Right ventricle myocardium inferior (tissue), 1 donor: ENCODE results near the gene TMEM213. TPM values are rescaled to one million over a fixed set of nuclear protein-coding genes. Genes with fewer than 3 reads are reported as not detected.
A peak's percentile ranks its signal among the peaks of the same experiment; 100 is the strongest.

Experiments used
- ATAC-seq: fragments of 200-7000 bp; cut with Tn5 transposase; one replicate; pipeline ENCODE4 v1.9.1; 2020; ENCODE audit warnings: mild to moderate bottlenecking, moderate library complexity
- DNase-seq: peaks from one replicate; pipeline ENCODE4 v3.0.0; 2021; ENCODE audit errors: missing footprints
- intact Hi-C: fragments of 100-400 bp; cut with DNase I; formaldehyde crosslinking; loops from one replicate; pipeline ENCODE4 v1.11.0; 2022
- total RNA-seq: library from RNA; stranded (reverse); fragmentation: NEBNext Ultra II Directional; extraction: Animal tissue kit (Norgen Biotek cat#: 25700); gene quantifications from one replicate; pipeline ENCODE4 v1.2.1, GENCODE V29; 2021
- donor health status: DM: no; HTN: yes; CAD: no; lungs with severe emphysema.

TMEM213 gene
- total RNA-seq, 1 donor from 2014 or later, result not detected

DNA sequence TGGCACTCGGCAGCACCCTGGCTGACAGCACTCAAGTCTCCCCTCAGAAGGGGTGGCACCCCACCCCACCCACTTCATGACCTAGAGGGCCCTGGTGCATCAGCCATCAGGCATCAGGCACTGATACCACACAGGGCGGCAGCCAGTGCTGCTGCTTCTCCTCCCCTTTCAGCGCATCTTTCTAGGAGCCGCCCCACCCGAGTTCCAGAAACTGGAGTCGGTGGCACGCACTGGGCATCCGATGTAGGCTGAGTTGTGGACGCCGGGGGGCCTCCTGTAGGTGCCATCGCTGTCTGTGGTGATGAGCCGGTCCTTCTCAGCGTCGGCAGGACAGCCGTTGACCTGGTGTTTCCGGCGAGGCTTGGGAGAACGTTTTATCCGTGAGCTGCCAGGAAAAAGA lies 70.0 kb downstream of the TMEM213 start:
- ATAC-seq (no peak), DNase-seq (no peak)
- intact Hi-C loops, result no loop called here

- intact Hi-C loops, result no loop called here
- no peak for DNase-seq
- no peak for ATAC-seq
Observed at GRCh38 chr7:138868711-138869110, 70.9 kb downstream of the TMEM213 start.

DNA sequence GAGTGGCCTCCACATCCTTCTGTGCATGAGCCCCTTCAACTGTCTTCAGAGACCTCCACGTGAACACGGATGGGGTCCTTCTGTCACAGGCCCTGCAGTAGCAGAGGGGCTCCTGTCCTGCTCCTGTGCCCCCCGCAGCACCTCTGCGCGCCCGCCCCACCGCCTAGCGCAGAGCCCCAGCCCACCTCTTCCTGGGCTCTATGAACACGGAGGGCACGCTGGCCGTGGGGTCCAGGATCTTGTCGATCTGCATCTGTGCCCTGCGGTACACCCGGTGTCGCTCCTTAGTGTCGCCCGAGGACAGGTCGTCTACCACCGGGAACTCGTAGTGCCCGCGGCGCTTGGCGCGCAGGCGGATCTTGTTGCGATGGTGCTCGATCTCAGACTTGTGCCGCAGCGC lies 71.6 kb downstream of the TMEM213 start:
- ATAC-seq, result no peak
- no peak for DNase-seq
- intact Hi-C loops, result no loop called here

DNA sequence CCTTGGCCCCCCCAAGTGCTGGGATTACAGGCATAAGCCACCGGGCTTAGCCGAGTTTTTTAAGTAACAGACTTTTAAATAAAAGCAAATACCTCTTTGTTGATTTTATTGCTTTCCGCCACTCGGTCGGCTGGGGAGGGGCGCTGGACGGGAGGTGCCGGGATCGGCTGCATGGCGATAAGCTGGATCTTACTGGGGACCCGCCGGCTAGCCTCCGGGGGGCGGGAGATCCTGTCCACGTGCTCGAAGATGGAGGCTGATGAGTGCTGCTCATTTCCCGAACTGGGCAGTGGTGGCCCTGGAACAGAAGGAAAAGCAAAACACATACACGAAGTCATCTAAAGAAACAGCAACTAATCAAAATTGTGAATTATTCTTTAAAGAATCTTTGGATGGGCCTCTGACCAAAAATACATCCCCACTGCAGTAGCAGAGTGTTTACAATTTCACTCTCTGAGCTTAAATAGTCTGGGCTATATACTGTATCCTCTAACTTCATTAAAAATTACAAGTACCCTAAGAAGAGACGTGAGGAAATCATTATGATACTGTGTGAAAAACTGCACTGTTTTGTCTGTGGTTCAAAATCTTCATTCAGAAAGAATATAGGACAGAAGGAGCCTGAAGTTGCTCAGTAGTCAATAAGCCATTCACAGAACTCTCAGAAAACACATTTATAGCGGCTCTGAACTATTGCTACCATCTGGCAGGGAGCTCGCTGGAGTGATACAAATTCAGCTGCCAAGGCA lies 73.4 kb downstream of the TMEM213 start:
- ATAC-seq, result no peak
- intact Hi-C loops, result no loop called here
- DNase-seq, result no peak

GRCh38 chr7:138871814-138872090 lies 74.0 kb downstream of the TMEM213 start:
- ATAC-seq, result no peak
- intact Hi-C loops, result no loop called here
- no peak for DNase-seq

DNA sequence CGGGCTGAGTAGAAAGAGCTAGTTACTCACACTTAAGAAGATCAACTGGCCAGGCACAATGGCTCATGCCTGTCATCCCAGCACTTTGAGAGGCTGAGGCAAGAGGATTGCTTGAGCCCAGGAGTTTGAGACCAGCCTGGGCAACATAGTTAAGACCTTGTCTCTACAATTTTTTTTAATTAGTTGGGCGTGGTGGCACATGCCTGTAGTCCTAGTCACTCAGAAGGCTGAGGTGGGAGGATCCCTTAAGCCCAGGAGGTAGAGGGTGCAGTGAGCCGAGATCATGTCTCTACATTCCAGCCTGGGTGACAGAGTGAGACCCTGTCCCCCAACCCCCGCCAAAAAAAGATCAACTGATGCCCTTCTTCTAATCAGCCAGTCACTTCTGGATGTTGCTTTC lies 74.8 kb downstream of the TMEM213 start:
- ATAC-seq, result no peak
- no peak for DNase-seq
- intact Hi-C loops, result no loop called here

- intact Hi-C loops, result no loop called here
- DNase-seq (no peak), ATAC-seq (no peak)
Observed at GRCh38 chr7:138873220-138873892, 75.6 kb downstream of the TMEM213 start.

- ATAC-seq (no peak), DNase-seq (no peak)
- intact Hi-C loops, result no loop called here
Observed at GRCh38 chr7:138875794-138876193, 78.0 kb downstream of the TMEM213 start.

GRCh38 chr7:138876326-138876725 lies 78.5 kb downstream of the TMEM213 start:
- ATAC-seq (no peak), DNase-seq (no peak)
- intact Hi-C loops, result no loop called here

- DNase-seq (no peak), ATAC-seq (no peak)
- intact Hi-C loops, result no loop called here
Observed at GRCh38 chr7:138878051-138878450, 80.3 kb downstream of the TMEM213 start.

- ATAC-seq (no peak), DNase-seq (no peak)
- intact Hi-C loops, result no loop called here
Observed at GRCh38 chr7:138878856-138879255, 81.1 kb downstream of the TMEM213 start.

DNA sequence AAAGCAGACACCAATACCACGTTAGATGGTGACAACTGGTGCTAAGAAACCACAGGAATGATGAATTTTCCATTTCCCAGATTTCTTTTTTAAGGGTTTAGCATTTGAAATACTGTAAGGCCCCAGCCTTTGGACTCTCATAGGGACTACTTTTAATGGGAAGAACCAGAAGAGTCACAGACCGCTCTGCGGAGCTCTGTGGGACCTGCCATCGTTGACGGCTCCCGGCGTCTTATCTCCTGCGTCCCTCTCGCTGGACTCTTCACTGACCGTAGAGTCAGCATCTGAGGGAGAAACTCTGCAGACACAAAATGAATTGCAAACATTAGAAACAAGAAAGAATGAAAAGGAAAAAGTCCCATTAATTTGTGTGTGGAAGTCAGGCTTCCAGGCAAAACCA lies 81.6 kb downstream of the TMEM213 start:
- intact Hi-C loops, result no loop called here
- no peak for ATAC-seq
- no peak for DNase-seq

DNA sequence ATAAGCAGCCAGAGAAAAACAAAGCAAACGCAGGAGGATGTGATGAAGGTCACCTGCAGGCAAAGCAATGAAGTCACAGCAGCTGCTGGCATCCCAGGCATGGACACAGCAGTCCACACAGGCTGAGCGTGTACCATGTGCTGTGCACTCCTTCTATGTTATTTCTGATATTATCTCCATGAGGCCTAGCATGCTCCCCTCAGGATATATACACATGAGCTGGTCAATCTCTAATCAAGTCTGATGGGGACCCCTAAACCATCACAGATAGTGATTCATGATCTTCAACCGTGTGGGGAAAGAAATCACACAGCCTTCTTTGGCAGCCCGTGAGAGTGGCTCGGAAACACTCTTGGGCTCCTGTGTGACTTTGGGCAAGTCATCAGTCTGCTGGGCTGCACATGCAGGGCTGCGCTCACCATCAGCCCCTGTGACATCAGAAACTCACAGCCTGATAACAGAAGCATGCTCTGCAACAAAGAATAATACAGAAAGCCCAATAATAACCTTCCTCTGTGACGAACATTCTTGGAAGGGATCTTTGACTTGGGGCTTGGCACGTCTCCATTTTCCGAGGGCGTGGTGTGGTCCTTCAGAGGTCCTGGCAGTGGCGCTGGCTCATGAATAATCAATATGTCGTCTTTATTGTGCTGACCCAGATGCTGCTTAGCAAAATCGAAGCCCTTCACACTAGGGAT lies 83.2 kb downstream of the TMEM213 start:
- intact Hi-C loops, result loop anchor here (5.0 kb wide), 1 partner anchor 196 kb away; no protein-coding TSS in a partner anchor
- ATAC-seq (peak; percentile 58), DNase-seq (no peak)

- intact Hi-C loops, result loop anchor here (5.0 kb wide), 1 partner anchor 196 kb away; no protein-coding TSS in a partner anchor
- DNase-seq (no peak), ATAC-seq (peak; percentile 51)
Observed at GRCh38 chr7:138881579-138882188, 83.9 kb downstream of the TMEM213 start.

DNA sequence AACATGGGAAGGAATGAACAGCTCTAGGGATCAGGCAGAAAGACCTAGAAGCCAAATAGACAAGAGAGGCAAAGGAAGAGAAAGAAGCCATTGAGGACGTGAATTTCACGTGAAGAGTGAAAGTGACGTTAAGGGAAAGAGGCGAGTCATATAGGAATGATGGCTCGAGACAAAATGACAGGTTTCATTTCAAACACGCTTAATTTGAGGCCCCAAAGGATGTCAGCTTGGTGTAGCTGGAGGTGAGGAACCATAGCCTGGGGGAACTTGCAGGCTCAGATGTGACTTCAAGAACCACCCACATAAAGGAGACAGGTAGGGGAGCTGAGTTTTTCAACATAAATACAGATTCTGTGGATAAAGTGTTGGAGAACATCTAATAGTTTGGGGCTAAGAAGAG lies 84.5 kb downstream of the TMEM213 start:
- DNase-seq, result no peak
- no peak for ATAC-seq
- intact Hi-C loops, result loop anchor here (5.0 kb wide), 1 partner anchor 195 kb away; no protein-coding TSS in a partner anchor

DNA sequence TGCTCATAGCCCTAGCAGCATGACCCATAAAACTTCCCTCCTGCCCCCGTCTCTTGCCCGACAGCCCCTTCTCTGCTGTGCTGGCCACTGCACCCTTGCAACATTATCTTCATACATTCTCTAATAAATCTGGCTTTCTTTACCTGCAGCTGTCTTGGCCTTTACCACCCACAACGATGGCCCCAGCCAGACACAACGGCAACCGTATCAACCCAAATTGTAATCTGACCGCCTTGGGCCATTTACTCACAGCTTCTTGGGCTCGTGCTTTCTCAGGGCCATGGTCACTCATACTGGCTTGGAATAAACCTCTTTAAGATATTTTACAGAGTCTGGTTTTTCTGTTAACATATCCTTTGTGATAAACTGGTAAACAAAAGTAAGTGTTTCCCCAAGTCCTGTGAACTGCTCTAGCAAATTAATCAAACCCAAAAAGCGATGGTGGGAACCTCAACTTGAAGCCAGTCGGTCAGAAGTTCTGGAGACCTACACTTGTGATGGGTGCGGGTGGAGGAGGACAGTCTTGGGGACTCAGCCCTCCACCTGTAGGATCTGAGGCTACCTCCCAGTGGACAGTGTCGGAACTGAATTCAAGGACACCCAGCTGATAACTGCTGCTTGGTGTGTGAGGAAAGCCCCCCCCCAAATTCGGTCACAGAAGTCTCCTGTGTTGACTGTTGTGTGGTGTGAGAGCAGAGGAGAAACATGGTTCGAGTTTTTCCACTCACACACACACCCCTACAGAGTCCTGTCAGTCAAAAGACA lies 87.8 kb downstream of the TMEM213 start:
- no peak for ATAC-seq

GRCh38 chr7:138886501-138886917 lies 88.7 kb downstream of the TMEM213 start:
- intact Hi-C loops, result loop anchor here (1.0 kb wide), 1 partner anchor 95 kb away; the partner anchor contains the start of gene KIAA1549
- no peak for ATAC-seq

More for the DNA sequence above, 87.8 kb downstream of the TMEM213 start:
- no peak for DNase-seq
- intact Hi-C loops, result loop anchor here (1.0 kb wide), 1 partner anchor 96 kb away; the partner anchor contains the start of gene KIAA1549

GRCh38 chr7:138887085-138887710 lies 89.4 kb downstream of the TMEM213 start:
- no peak for ATAC-seq
- intact Hi-C loops, result no loop called here
- DNase-seq, result no peak

More at GRCh38 chr7:138886501-138886917, 88.7 kb downstream of the TMEM213 start:
- DNase-seq, result no peak
